DND-41 (cell line): ENCODE measurements around the gene C1QTNF1.

Source experiments
- ATAC-seq: fragments of 200-7000 bp; cut with Tn5 transposase; 3 replicates; pipeline ENCODE4 v1.9.1; 2021; ENCODE audit warnings: low read depth; ENCODE audit not compliant: insufficient read depth
- DNase-seq: peaks from one replicate; pipeline ENCODE4 v3.0.0-alpha.2; 2020
- H2AFZ ChIP-seq: 2 replicates; pipeline ENCODE4 v1.6.0; 2012; ENCODE audit warnings: low read depth, low read length
- H3K27ac ChIP-seq: 2 replicates; pipeline ENCODE4 v1.5.1; 2012; ENCODE audit warnings: low read length, inconsistent platforms
- H3K27me3 ChIP-seq: fragments of 200-600 bp; sonication (generic); 2 replicates; pipeline ENCODE4 v1.6.0; 2012; ENCODE audit warnings: low read length, mild to moderate bottlenecking, inconsistent platforms; ENCODE audit not compliant: insufficient read depth, poor library complexity
- H3K36me3 ChIP-seq: 2 replicates; pipeline ENCODE4 v1.5.1; 2012; ENCODE audit warnings: low read length, inconsistent platforms; ENCODE audit not compliant: insufficient read depth
- H3K4me1 ChIP-seq: 2 replicates; pipeline ENCODE4 v1.5.1; 2012; ENCODE audit warnings: mild to moderate bottlenecking, low read length; ENCODE audit not compliant: insufficient read depth
- H3K4me2 ChIP-seq: 2 replicates; pipeline ENCODE4 v1.6.0; 2012; ENCODE audit warnings: mild to moderate bottlenecking, moderate library complexity, low read length, inconsistent platforms; ENCODE audit not compliant: insufficient read depth
- H3K4me3 ChIP-seq, 2 experiments: fragments of 200-600 bp in 1 of 2; shearing (Covaris generic) in 1 of 2; 2 replicates each; pipeline ENCODE4 v1.5.1; 2012 to 2016; ENCODE audit warnings: inconsistent platforms in 2 of 2, low read length in 2 of 2, mild to moderate bottlenecking in 2 of 2, low read depth in 1 of 2, moderate library complexity in 1 of 2
- H3K79me2 ChIP-seq: 2 replicates; pipeline ENCODE4 v1.6.0; 2012; ENCODE audit warnings: low read length, inconsistent platforms; ENCODE audit not compliant: insufficient read depth
- H3K9ac ChIP-seq: 2 replicates; pipeline ENCODE4 v1.6.0; 2012; ENCODE audit warnings: low read depth, mild to moderate bottlenecking, inconsistent platforms, low read length, moderate library complexity
- H3K9me3 ChIP-seq: 2 replicates; pipeline ENCODE4 v1.5.1; 2012; ENCODE audit warnings: low read length, moderate library complexity, mild to moderate bottlenecking, inconsistent platforms; ENCODE audit not compliant: insufficient read depth, severe bottlenecking
- H4K20me1 ChIP-seq: 2 replicates; pipeline ENCODE4 v1.6.0; 2012; ENCODE audit warnings: low read length; ENCODE audit not compliant: insufficient read depth
- CTCF ChIP-seq: IDR thresholded peaks from 2 replicates; pipeline ENCODE4 v1.5.1; 2012; ENCODE audit warnings: borderline replicate concordance, low read length, moderate library complexity, mild to moderate bottlenecking; ENCODE audit not compliant: poor library complexity, severe bottlenecking; ENCODE audit errors: extremely low read depth
- EZH2 ChIP-seq: IDR thresholded peaks from 3 replicates; pipeline ENCODE4 v1.6.1; 2012; ENCODE audit warnings: borderline replicate concordance, low read depth, mild to moderate bottlenecking, moderate library complexity, low read length, inconsistent platforms; ENCODE audit not compliant: severe bottlenecking

C1QTNF1 gene

GRCh38 chr17:79078476-79079190 lies 54.7 kb downstream of the C1QTNF1 start:
- Histone ChIP-seq H4K20me1 (peaks cover 12% of the 10 kb centered on the region), H3K36me3 (peaks cover 44% of the 10 kb centered on the region), H3K9ac (no peak overlapping the region), H3K79me2 (no peaks in the 10 kb centered on the region), H2AFZ (no peak overlapping the region), H3K4me1 (peaks cover 24% of the 10 kb centered on the region), H3K27ac (no peak overlapping the region), H3K4me3 (no peak overlapping the region), H3K27me3 (no peaks in the 10 kb centered on the region), H3K9me3 (no peaks in the 10 kb centered on the region), H3K4me2 (no peak overlapping the region)
- no peak for ATAC-seq
- no peak for DNase-seq
- TF ChIP-seq EZH2 (no peak), CTCF (no peak)

GRCh38 chr17:79079421-79080200 lies 55.6 kb downstream of the C1QTNF1 start:
- TF ChIP-seq CTCF (no peak), EZH2 (no peak)
- H3K9me3 ChIP-seq, result no peaks in the 10 kb centered on the region
- H4K20me1 ChIP-seq, result peaks cover 16% of the 10 kb centered on the region
- H3K4me3 ChIP-seq, result no peak overlapping the region
- H3K36me3 ChIP-seq, result peaks cover 52% of the 10 kb centered on the region
- peaks cover 15% of the 10 kb centered on the region for H3K4me1 ChIP-seq
- ATAC-seq (no peak), DNase-seq (no peak)
- no peak overlapping the region for H3K4me2 ChIP-seq
- H3K9ac ChIP-seq, result no peak overlapping the region
- no peak overlapping the region for H3K27ac ChIP-seq
- H3K79me2 ChIP-seq, result no peaks in the 10 kb centered on the region
- no peak overlapping the region for H2AFZ ChIP-seq
- no peaks in the 10 kb centered on the region for H3K27me3 ChIP-seq

DNA sequence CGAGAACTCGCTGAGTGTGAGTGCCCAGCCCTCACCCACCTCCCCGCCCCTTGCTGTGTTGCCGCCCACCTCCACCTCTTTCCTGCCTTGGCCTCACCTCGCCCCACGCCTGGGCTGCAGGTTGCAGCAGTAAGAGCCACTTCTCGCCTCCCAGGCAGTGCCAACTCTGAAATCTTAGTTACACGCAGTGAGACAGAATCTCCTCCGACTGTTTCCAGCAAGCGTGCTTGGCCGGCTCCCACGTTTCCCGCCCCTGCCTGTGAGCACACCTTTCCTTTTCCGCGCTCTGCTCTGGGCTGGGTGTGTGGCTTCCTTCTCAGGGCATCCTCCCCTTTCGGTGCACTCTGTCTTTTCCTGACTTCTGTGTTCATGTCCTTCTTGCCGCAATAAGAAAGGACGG lies 56.4 kb downstream of the C1QTNF1 start:
- Histone ChIP-seq H2AFZ (no peak overlapping the region), H3K9ac (no peak overlapping the region), H3K27ac (no peak overlapping the region), H3K4me3 (no peak overlapping the region), H3K4me2 (no peak overlapping the region), H3K9me3 (no peaks in the 10 kb centered on the region), H3K79me2 (no peaks in the 10 kb centered on the region), H3K4me1 (peaks cover 12% of the 10 kb centered on the region), H4K20me1 (peaks cover 21% of the 10 kb centered on the region), H3K27me3 (no peaks in the 10 kb centered on the region), H3K36me3 (peaks cover 59% of the 10 kb centered on the region)
- TF ChIP-seq CTCF (no peak), EZH2 (no peak)
- no peak for ATAC-seq
- DNase-seq, result no peak
